Sigmoid colon (tissue), 4 donors: ENCODE data around the gene ADCY3.

Experiments
- EP300 ChIP-seq, 4 donors: sonication (generic); formaldehyde crosslinking; IDR thresholded peaks; one replicate each; pipeline ENCODE4 v1.6.1; 2017; ENCODE audit warnings: antibody characterized with exemption in 4 of 4
- POLR2A ChIP-seq, 2 donors: fragments of 450-650 bp; IDR thresholded peaks; one replicate each; pipeline ENCODE4 v1.6.1; 2016; ENCODE audit warnings: antibody characterized with exemption in 2 of 2, mild to moderate bottlenecking in 2 of 2, moderate library complexity in 2 of 2
- POLR2AphosphoS5 ChIP-seq, 4 donors: sonication (generic); formaldehyde crosslinking; IDR thresholded peaks; one replicate each; pipeline ENCODE4 v1.6.1; 2017; ENCODE audit warnings: antibody characterized with exemption in 4 of 4
- TF ChIP-seq, protein P1 (sequence below), 4 experiments: fragments of 450-650 bp in 3 of 4; fragments of 200-600 bp in 1 of 4; IDR thresholded peaks; one replicate each; pipeline ENCODE4 v1.5.1; 2016 to 2019; ENCODE audit warnings: antibody characterized with exemption in 4 of 4, mild to moderate bottlenecking in 3 of 4, moderate library complexity in 2 of 4

DNA sequence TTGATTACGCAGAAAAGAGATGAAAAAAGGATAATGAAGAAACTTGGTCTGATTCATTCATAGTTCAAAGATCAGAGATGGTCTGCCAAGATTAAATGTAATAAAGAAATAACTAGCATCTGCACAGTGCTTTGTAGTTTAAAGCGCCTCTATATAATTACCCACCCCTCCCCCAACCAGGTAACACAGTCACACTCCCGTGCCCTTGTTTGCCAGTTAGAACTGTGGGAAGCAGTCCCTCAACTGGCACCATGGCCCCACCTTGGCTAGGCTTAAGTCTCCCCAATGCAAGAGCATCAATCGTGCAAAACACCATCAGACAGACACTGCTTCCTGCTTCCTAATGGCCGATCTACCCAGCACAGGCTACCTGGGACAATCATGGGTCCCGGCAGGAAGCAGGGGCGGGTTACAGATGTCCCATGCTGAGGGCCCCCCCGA lies 11.6 kb downstream of the ADCY3 start:
- TF ChIP-seq, protein P1, sequence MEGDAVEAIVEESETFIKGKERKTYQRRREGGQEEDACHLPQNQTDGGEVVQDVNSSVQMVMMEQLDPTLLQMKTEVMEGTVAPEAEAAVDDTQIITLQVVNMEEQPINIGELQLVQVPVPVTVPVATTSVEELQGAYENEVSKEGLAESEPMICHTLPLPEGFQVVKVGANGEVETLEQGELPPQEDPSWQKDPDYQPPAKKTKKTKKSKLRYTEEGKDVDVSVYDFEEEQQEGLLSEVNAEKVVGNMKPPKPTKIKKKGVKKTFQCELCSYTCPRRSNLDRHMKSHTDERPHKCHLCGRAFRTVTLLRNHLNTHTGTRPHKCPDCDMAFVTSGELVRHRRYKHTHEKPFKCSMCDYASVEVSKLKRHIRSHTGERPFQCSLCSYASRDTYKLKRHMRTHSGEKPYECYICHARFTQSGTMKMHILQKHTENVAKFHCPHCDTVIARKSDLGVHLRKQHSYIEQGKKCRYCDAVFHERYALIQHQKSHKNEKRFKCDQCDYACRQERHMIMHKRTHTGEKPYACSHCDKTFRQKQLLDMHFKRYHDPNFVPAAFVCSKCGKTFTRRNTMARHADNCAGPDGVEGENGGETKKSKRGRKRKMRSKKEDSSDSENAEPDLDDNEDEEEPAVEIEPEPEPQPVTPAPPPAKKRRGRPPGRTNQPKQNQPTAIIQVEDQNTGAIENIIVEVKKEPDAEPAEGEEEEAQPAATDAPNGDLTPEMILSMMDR (IDR thresholded peaks at IDR 0.05), result no peak
- no peak for TF ChIP-seq POLR2A (IDR thresholded peaks at IDR 0.05)
- no peak for TF ChIP-seq EP300 (IDR thresholded peaks at IDR 0.05)
- TF ChIP-seq POLR2AphosphoS5 (IDR thresholded peaks at IDR 0.05), result no peak
